Amniotic epithelial cell (primary cell): Measurements from ENCODE around the gene RPTOR.

Experiments
- DNase-seq: peaks from one replicate; pipeline ENCODE4 v3.0.0-alpha.2; 2010; ENCODE audit warnings: low read depth

RPTOR gene

GRCh38 chr17:80980397-80981061 lies 435.9 kb downstream of the RPTOR start:
- DNase-seq: peak; percentile 63

DNA sequence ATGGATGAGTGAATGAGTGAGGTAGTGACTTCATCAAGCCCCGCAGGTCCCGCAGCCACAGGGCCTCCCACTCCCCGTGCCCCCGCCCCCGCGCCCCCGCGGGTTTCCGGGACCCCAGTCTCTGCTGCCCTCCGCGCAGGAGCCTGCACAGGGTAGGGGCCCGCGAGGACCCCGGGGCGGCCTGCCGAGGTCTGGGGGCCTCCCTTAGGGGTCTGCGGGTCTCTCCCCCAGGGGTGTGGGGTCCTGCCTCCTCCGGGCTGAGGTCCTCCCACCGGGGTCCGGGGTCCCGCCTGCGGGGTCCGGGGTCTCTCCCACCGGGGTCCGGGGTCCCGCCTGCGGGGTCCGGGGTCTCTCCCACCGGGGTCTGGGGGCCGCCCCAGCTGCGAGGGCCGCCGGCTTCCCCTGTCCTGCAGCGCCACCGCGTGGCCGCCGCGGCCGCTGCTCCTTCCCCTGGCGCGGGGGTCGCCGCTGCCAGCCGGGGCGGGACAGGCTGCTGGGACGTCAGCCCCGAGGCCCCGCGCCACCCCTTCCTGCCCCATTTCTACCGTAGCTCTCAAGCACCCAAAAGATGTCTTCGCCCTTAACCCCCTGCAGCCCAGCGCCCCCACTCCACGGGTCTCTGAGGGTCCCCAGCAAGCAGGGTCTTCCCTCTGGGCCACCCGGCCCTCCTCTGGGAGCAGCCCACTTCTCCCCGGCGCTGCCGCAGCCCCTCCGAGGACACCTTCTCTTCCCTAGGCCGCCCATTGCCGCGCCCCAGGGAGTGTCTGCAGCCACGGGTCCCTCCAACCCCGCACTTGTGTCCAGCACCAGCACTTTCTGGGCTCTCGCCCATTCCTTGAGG lies 436.6 kb downstream of the RPTOR start:
- no peak for DNase-seq

GRCh38 chr17:80981929-80982425 lies 437.3 kb downstream of the RPTOR start:
- no peak for DNase-seq

DNA sequence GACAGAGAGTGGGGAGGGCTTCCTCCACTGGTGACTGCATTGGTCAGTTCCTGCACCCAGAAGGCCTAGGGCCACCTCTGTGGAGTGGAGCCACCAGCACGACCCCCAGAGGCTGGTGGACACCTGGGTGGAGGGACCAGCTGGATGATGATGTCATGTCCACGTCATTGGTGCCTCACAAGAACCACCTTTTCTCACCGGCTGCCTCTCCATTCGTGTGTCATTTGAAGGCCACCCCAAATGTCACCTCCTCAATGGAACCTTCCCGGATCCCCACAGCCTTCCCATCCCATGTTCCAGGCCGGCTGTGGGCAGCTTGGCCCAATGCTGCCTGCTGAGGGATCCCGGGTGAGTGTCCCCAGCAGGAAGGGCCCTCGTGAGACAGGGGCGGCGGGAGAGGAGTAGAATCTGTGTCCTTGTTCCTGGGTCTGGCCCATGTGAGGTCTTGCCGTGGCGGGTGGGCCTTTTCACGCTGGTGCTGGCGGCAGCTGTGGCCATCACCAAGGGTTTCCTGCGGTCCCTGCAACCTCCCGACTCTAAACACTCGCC lies 437.9 kb downstream of the RPTOR start:
- DNase-seq: no peak

DNA sequence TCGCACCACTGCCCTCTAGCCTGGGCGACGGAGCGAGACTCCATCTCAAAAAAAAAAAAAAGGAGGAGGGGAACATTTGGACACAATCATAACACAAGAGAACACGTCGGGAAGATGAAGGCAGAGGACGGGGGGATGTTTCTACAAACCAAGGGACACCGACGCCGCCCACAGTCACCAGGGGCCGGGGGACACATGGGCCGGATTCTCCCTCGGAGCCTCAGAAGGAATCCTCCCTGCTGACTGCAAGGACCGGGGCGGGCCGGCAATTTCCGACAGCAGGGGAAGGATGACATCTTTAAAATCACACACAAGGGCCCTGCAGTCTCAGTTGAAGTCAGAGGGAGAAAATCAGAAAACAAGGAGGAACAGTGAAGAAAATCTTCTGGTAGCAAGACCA lies 438.9 kb downstream of the RPTOR start:
- DNase-seq: no peak

GRCh38 chr17:80984749-80985148 lies 440.1 kb downstream of the RPTOR start:
- peak; percentile 94 for DNase-seq

GRCh38 chr17:80986046-80986445 lies 441.4 kb downstream of the RPTOR start:
- DNase-seq: no peak

GRCh38 chr17:80986816-80987475 lies 442.3 kb downstream of the RPTOR start:
- DNase-seq: no peak

DNA sequence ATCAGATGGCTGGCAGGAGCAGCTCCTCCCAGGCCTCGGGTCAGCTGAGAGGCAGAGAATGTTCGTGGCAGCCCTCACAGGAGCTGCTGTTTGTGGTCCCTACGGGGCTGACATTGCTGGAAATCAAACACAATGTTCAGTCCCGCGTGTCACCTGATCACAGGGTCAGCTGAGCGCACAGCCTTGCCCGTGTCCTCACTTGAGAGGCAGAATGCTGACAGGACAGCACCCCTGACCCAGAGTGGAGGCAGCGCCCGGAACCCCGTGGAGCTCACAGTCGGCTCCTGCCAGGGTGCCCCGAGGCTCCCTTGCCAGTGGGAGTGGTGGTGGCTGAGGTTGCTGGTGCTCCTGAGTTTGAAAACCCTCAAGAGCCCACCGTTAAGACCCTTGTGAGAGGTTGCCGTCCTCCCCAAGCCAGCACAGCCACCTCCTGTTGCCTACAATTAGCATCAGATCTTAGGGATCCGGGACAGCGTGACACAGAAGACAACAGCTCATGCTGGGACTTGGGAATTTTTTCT lies 443.4 kb downstream of the RPTOR start:
- DNase-seq: no peak

DNA sequence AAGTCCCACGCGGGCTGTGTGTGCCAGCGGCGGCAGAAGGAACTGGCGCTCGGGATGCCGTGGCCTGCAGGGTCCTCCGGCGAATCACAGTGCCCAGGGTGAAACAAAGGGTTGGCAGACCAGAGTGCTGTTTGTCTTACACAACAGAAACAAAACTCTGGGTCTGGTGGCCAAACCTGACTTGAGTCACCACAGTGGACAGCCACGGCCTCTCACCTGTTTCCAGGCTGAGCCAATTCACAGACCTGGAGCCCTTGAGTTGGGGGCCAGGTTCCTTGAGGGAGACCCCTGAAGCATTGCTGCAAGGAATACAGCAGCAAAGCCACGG lies 444.9 kb downstream of the RPTOR start:
- no peak for DNase-seq

- DNase-seq: no peak
These were observed 446.4 kb downstream of the RPTOR start for GRCh38 chr17:80990921-80991644.

GRCh38 chr17:80991645-80992076 lies 447.0 kb downstream of the RPTOR start, which contains the start of gene CHMP6:
Gene CHMP6 (plus strand): TSS chr17:80991841. CDS start chr17:80991919, 78 bp downstream.
- peak; percentile 63 for DNase-seq

DNA sequence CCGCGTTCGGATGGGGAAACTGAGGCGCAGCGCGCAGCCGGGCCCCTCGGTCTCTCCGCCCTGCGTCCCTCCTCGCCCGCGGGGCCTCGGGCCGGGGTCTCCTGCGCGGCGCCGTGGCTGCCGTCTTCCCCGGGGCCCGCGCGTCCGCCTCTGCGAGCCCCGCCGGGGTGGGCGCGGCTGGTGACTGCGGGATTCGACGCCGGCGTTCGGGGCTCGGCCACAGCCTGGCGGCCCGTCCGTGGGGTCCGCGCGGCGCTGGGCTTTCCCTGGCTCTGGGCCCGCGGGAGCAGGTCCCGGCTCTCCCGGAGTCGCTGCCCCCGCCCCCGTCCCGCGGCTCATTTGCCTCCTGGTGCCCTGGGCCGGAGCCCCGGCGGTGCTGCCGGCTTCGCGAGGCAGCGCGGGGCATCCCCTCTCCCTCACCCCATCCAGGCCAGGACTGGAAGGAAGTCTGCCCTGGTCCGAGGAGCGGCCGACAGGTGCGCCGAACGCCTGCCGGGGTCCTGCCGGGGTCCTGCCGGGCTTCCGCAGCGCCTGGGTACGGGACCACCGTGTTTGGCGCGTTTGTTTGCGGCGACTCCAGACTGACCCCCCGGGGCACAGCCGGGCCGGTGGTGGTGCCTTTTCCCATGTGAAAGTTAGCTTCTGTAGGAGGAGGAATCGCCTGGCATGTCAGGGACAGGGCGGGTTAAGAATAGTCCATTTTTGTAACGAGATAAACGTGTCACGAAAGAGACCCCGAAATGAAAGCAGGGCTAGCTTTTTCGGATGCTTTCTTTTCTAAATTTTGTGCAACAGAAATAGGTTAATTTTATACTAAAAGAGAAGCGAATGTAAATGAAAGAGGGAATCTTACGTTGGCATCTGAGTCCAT lies 447.7 kb downstream of the RPTOR start:
- no peak for DNase-seq

DNA sequence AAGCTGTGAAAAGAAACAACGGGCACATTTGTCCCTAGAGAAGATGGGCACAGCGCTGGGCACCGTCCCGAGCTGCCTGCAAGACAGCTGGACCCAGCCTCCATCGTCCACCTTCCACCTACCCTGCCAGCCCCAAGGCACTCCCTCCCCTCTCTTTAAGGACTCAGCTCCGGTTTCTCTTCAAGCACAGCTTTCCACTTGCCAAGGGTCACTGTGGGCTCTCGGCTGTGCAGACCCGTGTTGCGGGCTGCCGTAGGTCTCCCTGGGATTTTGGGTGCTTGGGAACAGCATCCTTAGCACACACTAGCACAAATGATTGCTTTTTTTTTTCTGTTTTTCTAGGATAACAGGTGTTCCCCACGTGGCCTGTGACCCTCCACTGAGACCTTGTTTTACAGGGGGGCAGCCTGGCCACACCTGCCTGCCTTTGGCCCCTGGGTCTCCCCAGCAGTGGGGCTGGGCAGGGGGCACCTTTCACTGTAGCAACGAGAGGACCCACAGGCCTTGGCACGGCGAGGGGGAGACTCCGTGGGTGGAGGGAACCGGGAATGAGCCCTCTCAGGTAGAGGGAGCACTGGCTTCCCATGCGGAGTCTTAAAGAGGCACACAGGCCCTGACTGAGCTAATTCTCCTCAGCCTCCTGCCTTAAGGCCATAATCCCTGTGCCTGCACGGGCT lies 448.4 kb downstream of the RPTOR start:
- DNase-seq: no peak

- no peak for DNase-seq
These were observed 450.5 kb downstream of the RPTOR start for GRCh38 chr17:80995131-80995530.

DNA sequence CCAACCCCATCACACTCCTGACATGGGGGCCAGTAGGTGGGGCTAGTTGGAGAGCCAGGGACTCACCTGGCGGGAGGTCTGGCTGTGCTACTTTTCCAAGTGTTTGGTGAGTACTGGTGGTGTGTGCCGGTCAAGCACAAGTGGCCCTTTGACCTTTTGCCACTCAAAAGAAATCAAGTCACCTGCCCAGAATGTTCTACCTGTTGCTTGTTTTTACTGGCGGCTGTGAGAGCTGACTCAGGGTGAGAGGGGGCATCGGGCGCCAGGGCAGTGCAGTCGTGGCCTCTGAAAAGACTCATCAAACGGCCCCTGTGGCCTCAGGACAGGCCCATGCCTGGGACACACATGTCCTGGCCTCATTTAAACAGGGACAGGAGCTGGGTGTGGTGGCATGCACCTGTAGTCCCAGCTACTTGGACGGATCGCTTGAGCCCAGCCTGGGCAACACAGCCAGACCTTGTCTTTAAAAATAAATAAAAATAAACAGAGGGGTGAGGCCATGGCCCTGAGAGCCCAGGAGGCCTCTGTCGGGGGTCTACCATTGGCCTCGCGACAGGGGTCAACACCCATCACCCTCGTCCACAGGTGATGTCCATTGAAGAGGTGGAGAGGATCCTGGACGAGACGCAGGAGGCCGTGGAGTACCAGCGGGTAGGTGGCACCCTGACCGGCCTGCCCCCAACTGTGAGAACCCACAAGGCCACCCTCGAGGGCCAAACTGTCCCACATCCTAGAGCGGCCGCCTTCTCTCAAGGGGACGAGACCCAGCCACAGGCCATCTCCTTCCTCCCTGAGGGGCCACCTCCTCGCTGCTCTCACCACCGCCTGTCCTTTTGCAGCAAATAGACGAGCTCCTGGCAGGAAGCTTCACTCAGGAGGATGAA lies 452.0 kb downstream of the RPTOR start:
- no peak for DNase-seq

DNA sequence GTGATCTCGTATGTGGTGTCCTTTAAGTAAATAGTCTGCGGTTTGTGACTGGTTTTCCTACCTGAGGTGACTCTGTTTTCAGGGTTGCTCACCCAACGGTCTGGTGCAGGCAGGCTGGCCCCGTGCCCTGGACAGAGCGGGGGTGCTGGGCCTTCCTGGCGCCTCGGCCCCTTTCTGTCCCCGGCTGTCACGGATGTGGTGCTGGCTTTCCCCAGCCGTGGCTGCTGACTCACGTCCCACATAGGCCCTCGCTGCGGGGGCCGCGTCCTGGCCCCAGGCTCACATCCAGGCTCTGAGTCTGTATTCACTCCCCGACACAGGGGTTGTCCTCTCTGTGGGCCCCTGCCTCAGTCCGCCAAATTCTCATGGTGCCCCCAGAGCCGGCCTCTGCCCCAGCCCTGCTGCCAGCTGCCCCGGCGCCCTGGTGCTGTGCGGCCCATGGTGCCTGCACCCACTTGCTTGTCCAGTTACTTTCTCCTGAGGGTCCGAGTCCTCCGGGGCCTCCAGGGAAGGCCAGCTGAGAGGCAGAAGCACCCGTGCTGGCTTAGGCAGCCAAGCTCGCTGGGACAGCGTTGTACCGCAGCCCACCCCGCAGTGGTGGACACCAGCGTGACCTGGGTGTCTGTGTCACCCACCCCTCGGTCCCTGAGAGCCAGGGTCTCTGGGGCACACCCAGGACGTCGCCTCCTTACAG lies 452.9 kb downstream of the RPTOR start:
- no peak for DNase-seq

- no peak for DNase-seq
These were observed 453.6 kb downstream of the RPTOR start for GRCh38 chr17:80998118-80998747.
